ENCODE measurements around the gene ANKRD27.
"Not testable (repeated sequence)": the region's sequence is repeated elsewhere in the genome, so short reads cannot be mapped to it uniquely, and the experiment has no call there.

The ANKRD27 gene

DNA sequence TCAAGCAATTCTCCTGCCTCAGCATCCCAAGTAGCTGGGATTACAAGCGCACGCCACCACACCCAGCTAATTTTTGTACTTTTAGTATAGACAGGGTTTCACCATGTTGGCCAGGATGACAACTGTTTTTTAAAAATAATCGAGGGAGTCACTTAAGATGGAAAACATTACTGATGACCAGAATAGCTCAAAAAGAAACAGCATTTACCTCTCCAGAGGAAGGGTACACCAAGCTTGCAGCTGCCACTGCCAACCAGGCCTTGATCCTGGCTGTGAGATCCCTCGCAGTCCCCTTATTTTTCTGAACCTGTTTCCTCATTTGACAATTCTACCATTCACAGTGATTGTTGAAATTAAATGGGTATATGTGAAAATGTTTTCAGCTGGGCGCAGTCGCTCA, 79.5 kb downstream of the ANKRD27 start:
- intact Hi-C loops (cut with micrococcal nuclease): loop anchor here (5.0 kb wide), 1 partner anchor 97 kb away; the partner anchor contains the start of gene NUDT19
- Mint-ChIP-seq H3K4me1 (ENCODE audit: low read depth) (no peaks in the 10 kb centered on the region), H3K36me3 (ENCODE audit: low read depth) (peaks cover 94% of the 10 kb centered on the region), H3K27me3 (no peaks in the 10 kb centered on the region), H3K27ac (no peak overlapping the region), H3K4me3 (no peak overlapping the region), H3K9me3 (peaks cover 10% of the 10 kb centered on the region)

DNA sequence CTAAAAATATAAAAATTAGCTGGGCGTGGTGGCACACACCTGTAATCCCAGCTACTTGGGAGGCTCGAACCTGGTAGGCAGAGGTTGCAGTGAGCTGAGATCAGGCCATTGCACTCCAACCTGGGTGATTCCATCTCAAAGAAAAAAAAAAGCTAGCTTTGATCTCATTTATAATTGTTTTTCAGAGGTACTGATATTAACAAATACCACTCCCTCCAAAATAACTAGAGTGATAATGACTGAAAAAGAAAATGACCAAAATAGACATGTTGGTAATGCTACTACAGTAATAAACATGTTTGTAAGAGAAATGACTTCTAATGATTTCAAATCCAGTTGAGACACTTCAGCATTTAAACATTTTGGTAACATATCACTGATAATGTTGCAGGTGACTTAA, 81.0 kb downstream of the ANKRD27 start:
- Mint-ChIP-seq H3K9me3 (peaks cover 10% of the 10 kb centered on the region), H3K4me1 (ENCODE audit: low read depth) (no peaks in the 10 kb centered on the region), H3K27me3 (no peaks in the 10 kb centered on the region), H3K4me3 (no peak overlapping the region), H3K36me3 (ENCODE audit: low read depth) (peaks cover 83% of the 10 kb centered on the region), H3K27ac (no peak overlapping the region)
- intact Hi-C loops (cut with micrococcal nuclease): no loop called here

DNA sequence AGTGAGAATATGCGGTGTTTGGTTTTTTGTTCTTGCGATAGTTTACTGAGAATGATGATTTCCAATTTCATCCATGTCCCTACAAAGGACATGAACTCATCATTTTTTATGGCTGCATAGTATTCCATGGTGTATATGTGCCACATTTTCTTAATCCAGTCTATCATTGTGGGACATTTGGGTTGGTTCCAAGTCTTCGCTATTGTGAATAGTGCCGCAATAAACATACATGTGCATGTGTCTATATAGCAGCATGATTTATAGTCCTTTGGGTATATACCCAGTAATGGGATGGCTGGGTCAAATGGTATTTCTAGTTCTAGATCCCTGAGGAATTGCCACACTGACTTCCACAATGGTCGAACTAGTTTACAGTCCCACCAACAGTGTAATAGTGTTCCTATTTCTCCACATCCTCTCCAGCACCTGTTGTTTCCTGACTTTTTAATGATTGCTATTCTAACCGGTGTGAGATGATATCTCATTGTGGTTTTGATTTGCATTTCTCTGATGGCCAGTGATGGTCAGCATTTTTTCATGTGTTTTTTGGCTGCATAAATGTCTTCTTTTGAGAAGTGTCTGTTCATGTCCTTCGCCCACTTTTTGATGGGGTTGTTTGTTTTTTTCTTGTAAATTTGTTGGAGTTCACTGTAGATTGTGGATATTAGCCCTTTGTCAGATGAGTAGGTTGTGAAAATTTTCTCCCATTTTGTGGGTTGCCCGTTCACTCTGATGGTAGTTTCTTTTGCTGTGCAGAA, 87.1 kb downstream of the ANKRD27 start:
- H3K4me3 Mint-ChIP-seq; intact Hi-C loops (cut with micrococcal nuclease); H3K27ac Mint-ChIP-seq; H3K4me1 Mint-ChIP-seq (ENCODE audit: low read depth); H3K9me3 Mint-ChIP-seq; H3K27me3 Mint-ChIP-seq: not testable (repeated sequence)
- H3K36me3 Mint-ChIP-seq (ENCODE audit: low read depth): peaks cover 78% of the 10 kb centered on the region

DNA sequence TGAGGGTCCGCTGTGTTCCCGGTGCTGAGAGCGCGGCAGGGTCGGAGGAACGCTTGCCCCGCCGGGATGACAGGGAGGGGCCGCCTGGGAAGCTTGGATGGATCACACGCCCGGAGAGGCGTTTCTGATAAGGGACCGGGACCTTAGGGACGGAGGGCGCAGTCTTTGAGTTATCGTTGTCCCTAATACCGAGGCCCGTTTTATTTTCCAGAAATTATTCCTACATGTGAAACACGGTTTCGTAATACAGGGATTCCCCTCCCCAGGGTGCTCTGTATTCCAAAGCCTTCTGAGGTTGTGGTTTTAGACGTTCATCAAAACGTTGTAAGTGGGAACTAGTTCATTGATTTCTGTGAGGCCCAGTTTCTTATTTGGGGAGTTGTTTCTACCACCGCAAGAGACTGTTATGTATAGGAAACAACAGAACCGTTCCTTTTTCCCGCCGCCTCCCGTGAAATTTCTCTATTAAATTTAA, 93.2 kb downstream of the ANKRD27 start:
- Mint-ChIP-seq H3K4me3 (peak overlapping the region; percentile 94), H3K36me3 (ENCODE audit: low read depth) (peaks cover 50% of the 10 kb centered on the region), H3K4me1 (ENCODE audit: low read depth) (peaks cover 14% of the 10 kb centered on the region), H3K9me3 (no peaks in the 10 kb centered on the region), H3K27ac (peak overlapping the region; percentile 87), H3K27me3 (peaks cover 11% of the 10 kb centered on the region)
- intact Hi-C loops (cut with micrococcal nuclease): loop anchor here (5.0 kb wide), 1 partner anchor 91 kb away; no protein-coding TSS in a partner anchor

DNA sequence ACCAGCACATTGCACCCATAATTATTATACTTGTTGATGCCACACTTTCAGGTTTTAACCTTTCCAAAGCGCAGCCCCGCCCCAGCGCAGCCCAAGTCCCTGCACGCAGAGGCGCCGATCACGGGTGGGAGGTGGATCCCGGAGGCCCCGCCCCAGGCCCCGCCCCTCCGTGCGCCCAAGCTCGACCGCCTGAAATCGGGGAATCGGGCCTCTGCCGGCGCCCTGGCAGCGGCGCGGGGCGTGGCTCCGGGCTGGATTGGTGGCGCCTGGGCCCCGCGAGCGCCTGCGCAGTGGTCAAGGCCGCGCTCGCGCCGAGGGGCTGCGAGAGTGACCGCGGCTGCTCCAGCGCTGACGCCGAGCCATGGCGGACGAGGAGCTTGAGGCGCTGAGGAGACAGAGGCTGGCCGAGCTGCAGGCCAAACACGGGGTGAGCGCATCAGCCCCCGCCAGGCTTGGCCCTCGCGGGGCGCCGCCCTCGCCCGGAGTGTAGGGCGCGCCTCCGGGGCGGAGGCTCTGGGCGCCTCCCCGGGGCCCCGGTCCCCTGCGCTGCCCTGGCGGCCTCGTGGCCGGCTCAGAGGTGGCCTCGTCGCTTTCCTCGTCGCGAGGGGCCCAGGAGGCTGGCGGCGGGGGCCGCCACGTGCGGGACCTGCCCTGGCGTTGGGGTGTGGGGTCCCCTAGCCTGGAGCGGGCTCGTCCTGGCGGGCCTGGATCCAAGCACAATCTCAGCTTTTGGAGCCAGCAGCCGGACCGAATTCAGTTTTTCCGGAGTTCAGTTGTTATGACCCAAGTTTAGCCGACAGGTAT, 93.9 kb downstream of the ANKRD27 start, which contains the start of gene PDCD5:
Gene PDCD5 (plus strand): TSS at position 290 of the 804 bp plus-strand sequence. CDS start 72 bp downstream, at position 362.
- intact Hi-C loops (cut with micrococcal nuclease): loop anchor here (5.0 kb wide), 1 partner anchor 91 kb away; no protein-coding TSS in a partner anchor
- H3K4me3 Mint-ChIP-seq: peak within 1 kb of the TSS; percentile 94
- H3K4me1 Mint-ChIP-seq (ENCODE audit: low read depth): peaks cover 14% of the 10 kb centered on the region
- H3K36me3 Mint-ChIP-seq (ENCODE audit: low read depth): peaks cover 44% of the 10 kb centered on the region
- H3K9me3 Mint-ChIP-seq: no peaks in the 10 kb centered on the region
- H3K27ac Mint-ChIP-seq: peak within 1 kb of the TSS; percentile 87
- H3K27me3 Mint-ChIP-seq: peaks cover 14% of the 10 kb centered on the region

DNA sequence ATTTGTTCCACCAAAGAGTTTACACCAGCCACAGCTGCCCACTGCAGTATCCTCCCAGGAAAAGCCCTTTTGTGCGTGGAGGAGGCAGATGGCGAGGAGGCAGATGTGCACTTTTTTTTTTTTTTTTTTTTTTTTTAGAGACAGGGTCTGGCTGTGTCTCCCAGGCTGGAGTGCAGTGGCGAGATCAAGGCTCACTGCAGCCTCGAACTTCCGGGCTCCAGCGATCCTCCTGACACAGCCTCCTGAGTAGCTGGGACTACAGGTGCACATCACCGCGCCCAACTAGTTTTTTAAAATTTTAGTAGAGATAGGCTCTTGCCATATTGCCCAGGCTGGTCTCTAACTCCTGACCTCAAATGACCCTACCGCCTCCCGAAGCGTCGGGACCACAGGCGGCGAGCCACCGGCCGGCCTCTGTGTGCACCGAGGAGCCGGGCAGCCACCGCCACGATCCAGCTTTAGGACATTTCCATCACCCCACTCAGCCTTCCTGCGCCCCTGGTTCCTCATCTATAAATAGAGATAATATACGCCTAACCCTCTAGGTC, 94.6 kb downstream of the ANKRD27 start:
- Mint-ChIP-seq H3K36me3 (ENCODE audit: low read depth) (peaks cover 37% of the 10 kb centered on the region), H3K9me3 (no peaks in the 10 kb centered on the region), H3K27ac (peak overlapping the region; percentile 87), H3K27me3 (peaks cover 19% of the 10 kb centered on the region), H3K4me1 (ENCODE audit: low read depth) (peaks cover 14% of the 10 kb centered on the region), H3K4me3 (peak overlapping the region; percentile 94)
- intact Hi-C loops (cut with micrococcal nuclease): loop anchor here (5.0 kb wide), 1 partner anchor 92 kb away; no protein-coding TSS in a partner anchor

DNA sequence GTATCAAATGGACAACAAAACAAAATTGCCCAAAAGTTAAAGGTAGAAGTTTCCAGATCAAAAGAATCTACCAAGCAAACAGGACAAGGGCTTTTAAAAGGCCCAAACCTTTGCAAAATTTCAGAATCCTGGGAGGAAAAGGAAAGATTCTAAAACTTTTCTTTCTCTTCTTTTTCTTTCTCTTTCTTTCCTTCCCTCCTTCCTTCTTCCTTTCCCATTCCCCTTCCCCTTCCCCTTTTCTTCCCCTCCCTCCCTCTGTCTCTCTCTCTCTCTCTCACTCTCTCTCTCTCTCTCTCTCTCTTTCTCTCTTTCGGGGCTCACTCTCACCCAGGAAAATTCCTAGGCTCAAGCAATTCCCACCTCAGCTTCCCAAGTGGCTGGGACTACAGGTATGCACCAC, 98.2 kb downstream of the ANKRD27 start:
- Mint-ChIP-seq H3K9me3 (no peaks in the 10 kb centered on the region), H3K4me3 (no peak overlapping the region), H3K4me1 (ENCODE audit: low read depth) (peaks cover 5% of the 10 kb centered on the region), H3K27ac (no peak overlapping the region), H3K36me3 (ENCODE audit: low read depth) (peaks cover 7% of the 10 kb centered on the region), H3K27me3 (peaks cover 41% of the 10 kb centered on the region)
- intact Hi-C loops (cut with micrococcal nuclease): loop anchor here (10.0 kb wide), 3 partner anchors 172 to 1222 kb away; partner anchors contain the start of genes DPY19L3 and ZNF507

DNA sequence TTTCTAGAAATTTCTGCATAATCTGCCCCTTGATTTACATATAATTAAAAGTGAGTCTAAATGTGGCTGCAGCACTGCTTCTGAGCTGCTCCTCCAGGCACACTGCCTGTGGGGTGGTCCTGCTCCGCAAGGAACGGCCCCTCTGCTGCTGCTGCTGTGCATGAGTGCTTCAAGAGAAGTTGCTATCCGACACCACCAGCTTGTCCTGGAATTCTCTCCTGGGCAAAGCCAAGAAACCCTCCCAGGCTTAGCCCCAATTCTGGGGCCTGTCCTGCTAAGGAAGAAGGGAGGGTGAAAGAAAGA, 101.5 kb downstream of the ANKRD27 start:
- Mint-ChIP-seq H3K36me3 (ENCODE audit: low read depth) (no peaks in the 10 kb centered on the region), H3K27me3 (peaks cover 58% of the 10 kb centered on the region), H3K9me3 (no peaks in the 10 kb centered on the region), H3K4me3 (no peak overlapping the region), H3K4me1 (ENCODE audit: low read depth) (no peaks in the 10 kb centered on the region), H3K27ac (no peak overlapping the region)
- intact Hi-C loops (cut with micrococcal nuclease): loop anchor here (10.0 kb wide), 3 partner anchors 169 to 1219 kb away; partner anchors contain the start of genes DPY19L3 and ZNF507

DNA sequence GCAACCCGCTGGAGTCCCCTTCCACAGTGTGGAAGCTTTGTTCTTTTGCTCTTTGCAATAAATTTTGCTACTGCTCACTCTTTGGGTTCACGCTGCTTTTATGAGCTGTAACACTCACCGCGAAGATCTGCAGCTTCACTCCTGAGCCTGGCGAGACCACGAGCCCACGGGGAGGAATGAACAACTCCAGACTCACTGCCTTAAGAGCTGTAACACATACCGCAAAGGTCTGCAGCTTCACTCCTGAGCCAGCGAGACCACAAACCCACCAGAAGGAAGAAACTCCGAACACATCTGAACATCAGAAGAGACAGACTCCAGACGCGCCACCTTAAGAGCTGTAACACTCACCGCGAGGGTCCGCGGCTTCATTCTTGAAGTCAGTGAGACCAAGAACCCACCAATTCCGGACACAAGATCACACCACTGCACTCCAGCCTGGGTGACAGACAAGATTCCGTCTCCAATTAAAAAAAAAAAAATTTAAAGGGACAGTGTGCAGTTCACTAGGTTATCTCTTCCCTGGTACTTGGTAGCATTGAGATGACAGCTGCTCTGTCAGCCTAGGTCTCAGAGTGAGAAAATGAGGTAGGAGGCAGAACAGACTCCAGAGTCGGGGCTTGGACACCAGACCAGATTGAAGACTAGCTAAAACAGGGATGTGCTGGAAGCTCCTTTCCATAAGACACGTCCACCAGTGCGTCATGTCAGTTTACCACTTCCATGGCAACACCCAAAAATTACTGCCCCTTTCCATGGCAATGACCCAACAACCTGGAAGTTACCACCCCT, 102.1 kb downstream of the ANKRD27 start:
- not testable (repeated sequence) for H3K4me3 Mint-ChIP-seq; H3K4me1 Mint-ChIP-seq (ENCODE audit: low read depth); H3K9me3 Mint-ChIP-seq; H3K27ac Mint-ChIP-seq; H3K36me3 Mint-ChIP-seq (ENCODE audit: low read depth)
- peaks cover 62% of the 10 kb centered on the region for H3K27me3 Mint-ChIP-seq
- intact Hi-C loops (cut with micrococcal nuclease): loop anchor here (10.0 kb wide), 3 partner anchors 168 to 1218 kb away; partner anchors contain the start of genes DPY19L3 and ZNF507

DNA sequence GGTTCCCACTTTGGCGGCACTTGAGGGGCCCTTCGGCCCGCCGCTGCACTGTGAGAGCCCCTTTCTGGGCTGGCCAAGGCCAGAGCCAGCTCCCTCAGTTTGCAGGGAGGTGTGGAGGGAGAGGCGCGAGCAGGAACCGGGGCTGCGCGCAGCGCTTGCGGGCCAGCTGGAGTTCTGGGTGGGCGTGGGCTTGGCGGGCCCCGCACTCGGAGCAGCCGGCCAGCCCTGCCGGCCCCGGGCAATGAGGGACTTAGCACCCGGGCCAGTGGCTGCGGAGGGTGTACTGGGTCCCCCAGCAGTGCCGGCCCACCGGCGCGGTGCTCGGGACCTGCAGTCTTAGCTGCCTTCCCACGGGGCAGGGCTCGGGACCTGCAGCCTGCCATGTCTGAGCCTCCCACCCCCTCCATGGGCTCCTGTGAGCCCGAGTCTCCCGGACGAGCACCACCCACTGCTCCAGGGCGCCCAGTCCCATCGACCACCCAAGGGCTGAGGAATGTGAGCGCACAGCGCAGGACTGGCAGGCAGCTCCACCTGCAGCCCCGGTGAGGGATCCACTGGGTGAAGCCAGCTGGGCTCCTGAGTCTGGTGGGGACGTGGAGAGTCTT, 103.4 kb downstream of the ANKRD27 start:
- H3K4me3 Mint-ChIP-seq; H3K4me1 Mint-ChIP-seq (ENCODE audit: low read depth); H3K27ac Mint-ChIP-seq; H3K9me3 Mint-ChIP-seq; H3K36me3 Mint-ChIP-seq (ENCODE audit: low read depth): not testable (repeated sequence)
- H3K27me3 Mint-ChIP-seq: peaks cover 69% of the 10 kb centered on the region
- intact Hi-C loops (cut with micrococcal nuclease): loop anchor here (10.0 kb wide), 3 partner anchors 167 to 1217 kb away; partner anchors contain the start of genes DPY19L3 and ZNF507

DNA sequence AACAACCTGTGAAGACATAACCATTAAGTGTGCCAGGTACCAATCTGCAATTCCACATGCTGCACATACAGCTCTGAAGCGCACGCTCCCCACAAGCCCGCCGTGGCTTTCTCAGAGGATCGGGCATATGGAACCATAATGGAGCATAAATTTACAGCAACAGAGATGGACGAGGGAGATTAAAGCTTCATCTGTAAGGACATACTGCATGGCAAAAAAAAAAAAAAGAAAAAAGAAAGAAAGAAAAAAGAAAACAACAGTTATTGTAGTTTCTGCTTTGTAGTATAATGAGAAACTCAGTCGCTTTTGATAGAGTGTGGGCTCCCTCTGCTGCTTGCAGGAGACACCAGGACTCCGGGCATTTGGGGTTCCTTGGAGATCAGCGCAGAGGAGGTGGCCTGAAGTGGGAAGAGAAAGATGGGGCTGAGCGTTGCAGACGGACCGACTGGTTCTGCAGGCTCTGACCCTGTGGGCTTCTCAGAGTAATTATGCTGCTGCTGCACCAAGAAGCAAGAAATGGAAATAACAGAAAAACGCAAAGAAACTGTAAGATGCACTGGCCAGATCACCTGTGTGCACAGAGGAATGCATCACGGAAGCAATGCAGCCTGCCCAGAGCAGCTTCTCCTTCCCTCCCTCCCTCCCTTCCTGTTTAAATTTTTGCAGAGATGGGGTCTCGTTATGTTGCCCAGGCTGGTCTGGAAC, 104.7 kb downstream of the ANKRD27 start:
- intact Hi-C loops (cut with micrococcal nuclease): loop anchor here (10.0 kb wide), 3 partner anchors 165 to 1215 kb away; partner anchors contain the start of genes DPY19L3 and ZNF507
- H3K4me3 Mint-ChIP-seq: no peak overlapping the region
- H3K36me3 Mint-ChIP-seq (ENCODE audit: low read depth): no peaks in the 10 kb centered on the region
- peaks cover 65% of the 10 kb centered on the region for H3K27me3 Mint-ChIP-seq
- no peak overlapping the region for H3K27ac Mint-ChIP-seq
- no peaks in the 10 kb centered on the region for H3K9me3 Mint-ChIP-seq
- no peaks in the 10 kb centered on the region for H3K4me1 Mint-ChIP-seq (ENCODE audit: low read depth)

DNA sequence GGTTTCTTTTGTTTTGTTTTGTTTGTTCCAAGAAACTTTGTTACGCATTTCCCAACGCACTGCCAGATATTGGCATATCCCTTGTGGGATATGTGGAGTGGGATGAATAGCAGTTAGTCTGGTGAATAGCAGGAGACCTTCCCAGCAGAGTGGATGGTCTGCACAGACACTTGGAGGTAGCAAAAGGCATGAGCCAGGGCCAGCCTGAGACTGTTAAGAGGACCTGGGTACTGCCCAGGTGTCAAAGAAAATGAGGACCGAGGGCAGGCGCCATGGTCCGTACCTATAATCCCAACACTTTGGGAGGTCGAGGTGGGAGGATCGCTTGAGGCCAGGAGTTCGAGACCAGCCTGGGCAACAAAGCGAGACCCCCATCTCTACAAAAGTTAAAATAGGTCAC, 107.5 kb downstream of the ANKRD27 start:
- no peak overlapping the region for H3K27ac Mint-ChIP-seq
- H3K36me3 Mint-ChIP-seq (ENCODE audit: low read depth): no peaks in the 10 kb centered on the region
- H3K9me3 Mint-ChIP-seq: no peaks in the 10 kb centered on the region
- intact Hi-C loops (cut with micrococcal nuclease): no loop called here
- H3K27me3 Mint-ChIP-seq: peaks cover 53% of the 10 kb centered on the region
- no peak overlapping the region for H3K4me3 Mint-ChIP-seq
- H3K4me1 Mint-ChIP-seq (ENCODE audit: low read depth): no peaks in the 10 kb centered on the region
